HCT116 (cell line): ENCODE results near the gene ZNF619. TPM values are rescaled to one million over a fixed set of nuclear protein-coding genes. Genes with fewer than 3 reads are reported as not detected.
A peak's percentile ranks its signal among the peaks of the same experiment; 100 is the strongest.

ENCODE experiments used
- ATAC-seq: fragments of 200-7000 bp; cut with Tn5 transposase; 2 replicates; pipeline ENCODE4 v1.9.1; 2020; ENCODE audit warnings: mild to moderate bottlenecking, moderate library complexity
- BruUV-seq: library from RNA; stranded (reverse); fragments of 400-500 nt; replicated peaks from 2 replicates; lab custom pipeline; 2021; lab: Mats Ljungman, UMichigan
- CTCF ChIA-PET: fragments of 300-600 bp; sonication (Branson Sonifier 250); formaldehyde crosslinking; loops from one replicate; lab custom pipeline; 2021; ENCODE audit warnings: antibody characterized with exemption; lab: Charles Lee
- POLR2A ChIA-PET: fragments of 300-600, 350-600 bp; sonication (Branson Sonifier 250); formaldehyde crosslinking; loops from one replicate; lab custom pipeline; 2021; ENCODE audit warnings: antibody characterized with exemption; lab: Charles Lee
- RAD21 ChIA-PET, 2 experiments: fragments of 300-600 bp; sonication (Branson Sonifier 250); formaldehyde crosslinking; loops; one replicate each; lab custom pipeline; 2023; ENCODE audit warnings: low total read pairs in 2 of 2; ENCODE audit not compliant: uncharacterized antibody in 2 of 2, unreplicated experiment in 2 of 2, low non-redundant PET in 1 of 2; lab: Charles Lee
- DNase-seq: peaks from one replicate; pipeline ENCODE4 v3.0.0-alpha.2; 2010; ENCODE audit warnings: low read depth, low spot score
- H2AFZ ChIP-seq: fragments of 200-600 bp; shearing (Covaris generic), sonication (generic); 2 replicates; pipeline ENCODE4 v1.6.1; 2017; ENCODE audit warnings: low read depth, mixed run types, mixed read lengths, antibody characterized with exemption, low read length; ENCODE audit not compliant: poor library complexity, severe bottlenecking
- H3K27ac ChIP-seq: 2 replicates; pipeline ENCODE4 v1.5.1; 2012; ENCODE audit warnings: low read depth, low read length
- H3K27me3 ChIP-seq: fragments of 200-600 bp; sonication (generic); 2 replicates; pipeline ENCODE4 v1.6.1; 2016; ENCODE audit warnings: mixed run types, low read length, mixed read lengths; ENCODE audit not compliant: insufficient read depth
- H3K36me3 ChIP-seq, 2 experiments: fragments of 200-500 bp in 1 of 2; fragments of 200-600 bp in 1 of 2; sonication (Bioruptor generic) in 1 of 2; sonication (generic) in 1 of 2; 2 replicates each; pipeline versions ENCODE4 v1.5.1 to v1.6.1; 2014 to 2016; ENCODE audit warnings: low read length in 2 of 2, inconsistent platforms in 1 of 2, mixed read lengths in 1 of 2, mixed run types in 1 of 2; ENCODE audit not compliant: insufficient read depth in 2 of 2, control insufficient read depth in 1 of 2
- H3K4me1 ChIP-seq, 2 experiments: fragments of 200-600 bp in 1 of 2; sonication (generic) in 1 of 2; 2 replicates each; pipeline versions ENCODE4 v1.5.1 to v1.6.1; 2012 to 2017; ENCODE audit warnings: low read length in 2 of 2, inconsistent platforms in 1 of 2, mild to moderate bottlenecking in 1 of 2, mixed read lengths in 1 of 2, mixed run types in 1 of 2, moderate library complexity in 1 of 2; ENCODE audit not compliant: insufficient read depth in 2 of 2, control insufficient read depth in 1 of 2
- H3K4me2 ChIP-seq: fragments of 200-600 bp; sonication (generic); 2 replicates; pipeline ENCODE4 v1.6.1; 2017; ENCODE audit warnings: mixed run types, low read length, mixed read lengths
- H3K4me3 ChIP-seq, 2 experiments: fragments of 200-600 bp in 1 of 2; sonication (generic) in 1 of 2; replicated peaks in 1 of 2; 2 replicates each; pipeline ENCODE4 v1.5.1; 2011 to 2016; ENCODE audit warnings: low read length in 2 of 2, control low read depth in 1 of 2, low read depth in 1 of 2, mild to moderate bottlenecking in 1 of 2, mixed read lengths in 1 of 2, mixed run types in 1 of 2
- H3K79me2 ChIP-seq: fragments of 200-600 bp; sonication (generic); 2 replicates; pipeline ENCODE4 v1.6.1; 2017; ENCODE audit warnings: mild to moderate bottlenecking, mixed run types, low read length, moderate library complexity, mixed read lengths; ENCODE audit not compliant: insufficient read depth
- H3K9ac ChIP-seq: fragments of 200-600 bp; sonication (generic); 2 replicates; pipeline ENCODE4 v1.6.1; 2016; ENCODE audit warnings: low read length, mixed read lengths
- H3K9me2 ChIP-seq: fragments of 200-600 bp; sonication (generic), shearing (Covaris generic); 2 replicates; pipeline ENCODE4 v1.6.1; 2017; ENCODE audit warnings: mixed run types, mild to moderate bottlenecking, moderate library complexity; ENCODE audit not compliant: insufficient read depth
- H3K9me3 ChIP-seq, 2 experiments: fragments of 200-500 bp in 1 of 2; fragments of 200-600 bp in 1 of 2; sonication (Bioruptor generic) in 1 of 2; sonication (generic) in 1 of 2; 2 replicates each; pipeline ENCODE4 v1.6.1; 2014 to 2017; ENCODE audit warnings: low read length in 2 of 2, mixed read lengths in 2 of 2, inconsistent platforms in 1 of 2, low read depth in 1 of 2, mild to moderate bottlenecking in 1 of 2, mixed run types in 1 of 2, moderate library complexity in 1 of 2; ENCODE audit not compliant: control insufficient read depth in 1 of 2, insufficient read depth in 1 of 2
- H4K20me1 ChIP-seq: fragments of 200-600 bp; sonication (generic), shearing (Covaris generic); 2 replicates; pipeline ENCODE4 v1.6.1; 2017; ENCODE audit warnings: mixed run types, mild to moderate bottlenecking, moderate library complexity; ENCODE audit not compliant: insufficient read depth
- CEBPB ChIP-seq: IDR thresholded peaks from 2 replicates; pipeline ENCODE4 v1.6.1; 2012; ENCODE audit warnings: low read depth
- EZH2 ChIP-seq: fragments of 200-600 bp; sonication (generic); IDR thresholded peaks from 2 replicates; pipeline ENCODE4 v1.6.1; 2017; ENCODE audit warnings: antibody characterized with exemption, mixed run types
- EZH2phosphoT487 ChIP-seq: fragments of 200-600 bp; IDR thresholded peaks from 2 replicates; pipeline ENCODE4 v1.6.1; 2018; ENCODE audit warnings: antibody characterized with exemption, borderline replicate concordance
- POLR2AphosphoS5 ChIP-seq: IDR thresholded peaks from 2 replicates; pipeline ENCODE4 v1.6.1; 2011; ENCODE audit warnings: mild to moderate bottlenecking, low read depth, low read length, moderate library complexity
- RAD21 ChIP-seq: IDR thresholded peaks from 2 replicates; pipeline ENCODE4 v1.6.1; 2012; ENCODE audit warnings: low read depth, mild to moderate bottlenecking
- SIN3A ChIP-seq: IDR thresholded peaks from 2 replicates; pipeline ENCODE4 v1.6.1; 2012; ENCODE audit warnings: low read depth
- SP1 ChIP-seq: IDR thresholded peaks from 2 replicates; pipeline ENCODE4 v1.6.1; 2012; ENCODE audit warnings: low read depth
- SRF ChIP-seq: IDR thresholded peaks from 2 replicates; pipeline ENCODE4 v1.6.1; 2012; ENCODE audit warnings: low read depth
- YY1 ChIP-seq: IDR thresholded peaks from 2 replicates; pipeline ENCODE4 v1.6.1; 2011; ENCODE audit warnings: low read length, low read depth, moderate library complexity, mild to moderate bottlenecking; ENCODE audit not compliant: insufficient replicate concordance; ENCODE audit errors: extremely low read depth
- ZFX ChIP-seq: fragments of 450-650 bp; IDR thresholded peaks from 2 replicates; pipeline ENCODE4 v1.6.1; 2017
- ZNF274 ChIP-seq: fragments of 200-500 bp; sonication (Bioruptor generic); IDR thresholded peaks from 2 replicates; pipeline ENCODE4 v1.6.1; 2014; ENCODE audit warnings: mild to moderate bottlenecking, low read depth, low read length, inconsistent platforms
- intact Hi-C: fragments of 100-400 bp; cut with micrococcal nuclease; formaldehyde crosslinking; loops from 2 replicates; pipeline ENCODE4 v1.10.0; 2022
- total RNA-seq: library from RNA; stranded (reverse); gene quantifications from one replicate; pipeline ENCODE4 v1.2.1, GENCODE V29; 2021; ENCODE audit not compliant: unreplicated experiment
- TF ChIP-seq, protein P1 (sequence below): IDR thresholded peaks from 2 replicates; pipeline ENCODE4 v1.6.1; 2011; ENCODE audit warnings: mild to moderate bottlenecking, low read length, moderate library complexity; ENCODE audit not compliant: insufficient replicate concordance; ENCODE audit errors: extremely low read depth
- TF ChIP-seq, protein P2 (sequence below): IDR thresholded peaks from 2 replicates; pipeline ENCODE4 v1.6.1; 2012
- TF ChIP-seq, protein P3 (sequence below): IDR thresholded peaks from 2 replicates; pipeline ENCODE4 v1.6.1; 2012; ENCODE audit warnings: low read depth

Gene ZNF619
- total RNA-seq, 1 experiment from 2014 or later: 7.3 TPM

DNA sequence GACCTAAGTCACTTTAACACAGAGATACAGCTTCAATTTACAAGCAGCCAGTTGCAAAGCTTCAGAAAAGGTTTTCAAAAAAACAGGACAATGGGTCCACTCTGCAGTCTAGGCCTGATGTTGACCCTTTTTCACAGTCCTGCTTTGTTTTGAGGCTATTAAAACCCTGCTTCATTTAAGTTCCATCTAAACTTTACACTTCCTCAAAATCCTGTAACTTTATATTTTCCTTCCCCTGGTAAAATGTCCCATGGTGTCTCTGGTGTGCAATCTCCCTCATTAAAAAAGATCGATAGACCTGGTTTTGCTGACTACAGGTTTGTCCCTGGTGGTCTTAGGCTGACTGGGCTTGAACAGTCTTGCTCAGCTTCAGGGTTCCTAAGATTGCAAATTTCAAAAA is 24.9 kb upstream of the ZNF619 start:
- H3K27me3 ChIP-seq: no peaks in the 10 kb centered on the region
- peaks cover 8% of the 10 kb centered on the region for H3K79me2 ChIP-seq
- ATAC-seq: no peak
- no TSS peak for BruUV-seq
- RAD21 ChIA-PET: no interaction called here
- no peak overlapping the region for H2AFZ ChIP-seq
- peak overlapping the region; percentile 66 for H3K9ac ChIP-seq
- H4K20me1 ChIP-seq: no peaks in the 10 kb centered on the region
- no peaks in the 10 kb centered on the region for H3K9me3 ChIP-seq
- H3K9me2 ChIP-seq: no peaks in the 10 kb centered on the region
- H3K4me1 ChIP-seq: peaks cover 8 to 20% of the 10 kb centered on the region in 2 experiments; a peak in 3 of 4 replicates
- peak overlapping the region; percentile 78 to 83 for H3K4me3 ChIP-seq
- TF ChIP-seq SP1 (no peak), CEBPB (no peak), ZNF274 (no peak), RAD21 (no peak), SIN3A (no peak), EZH2phosphoT487 (no peak), SRF (no peak), YY1 (no peak), ZFX (no peak), EZH2 (no peak), POLR2AphosphoS5 (no peak)
- TF ChIP-seq, protein P1, sequence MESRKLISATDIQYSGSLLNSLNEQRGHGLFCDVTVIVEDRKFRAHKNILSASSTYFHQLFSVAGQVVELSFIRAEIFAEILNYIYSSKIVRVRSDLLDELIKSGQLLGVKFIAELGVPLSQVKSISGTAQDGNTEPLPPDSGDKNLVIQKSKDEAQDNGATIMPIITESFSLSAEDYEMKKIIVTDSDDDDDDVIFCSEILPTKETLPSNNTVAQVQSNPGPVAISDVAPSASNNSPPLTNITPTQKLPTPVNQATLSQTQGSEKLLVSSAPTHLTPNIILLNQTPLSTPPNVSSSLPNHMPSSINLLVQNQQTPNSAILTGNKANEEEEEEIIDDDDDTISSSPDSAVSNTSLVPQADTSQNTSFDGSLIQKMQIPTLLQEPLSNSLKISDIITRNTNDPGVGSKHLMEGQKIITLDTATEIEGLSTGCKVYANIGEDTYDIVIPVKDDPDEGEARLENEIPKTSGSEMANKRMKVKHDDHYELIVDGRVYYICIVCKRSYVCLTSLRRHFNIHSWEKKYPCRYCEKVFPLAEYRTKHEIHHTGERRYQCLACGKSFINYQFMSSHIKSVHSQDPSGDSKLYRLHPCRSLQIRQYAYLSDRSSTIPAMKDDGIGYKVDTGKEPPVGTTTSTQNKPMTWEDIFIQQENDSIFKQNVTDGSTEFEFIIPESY: no peak
- TF ChIP-seq, protein P2, sequence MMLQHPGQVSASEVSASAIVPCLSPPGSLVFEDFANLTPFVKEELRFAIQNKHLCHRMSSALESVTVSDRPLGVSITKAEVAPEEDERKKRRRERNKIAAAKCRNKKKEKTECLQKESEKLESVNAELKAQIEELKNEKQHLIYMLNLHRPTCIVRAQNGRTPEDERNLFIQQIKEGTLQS: no peak
- TF ChIP-seq, protein P3, sequence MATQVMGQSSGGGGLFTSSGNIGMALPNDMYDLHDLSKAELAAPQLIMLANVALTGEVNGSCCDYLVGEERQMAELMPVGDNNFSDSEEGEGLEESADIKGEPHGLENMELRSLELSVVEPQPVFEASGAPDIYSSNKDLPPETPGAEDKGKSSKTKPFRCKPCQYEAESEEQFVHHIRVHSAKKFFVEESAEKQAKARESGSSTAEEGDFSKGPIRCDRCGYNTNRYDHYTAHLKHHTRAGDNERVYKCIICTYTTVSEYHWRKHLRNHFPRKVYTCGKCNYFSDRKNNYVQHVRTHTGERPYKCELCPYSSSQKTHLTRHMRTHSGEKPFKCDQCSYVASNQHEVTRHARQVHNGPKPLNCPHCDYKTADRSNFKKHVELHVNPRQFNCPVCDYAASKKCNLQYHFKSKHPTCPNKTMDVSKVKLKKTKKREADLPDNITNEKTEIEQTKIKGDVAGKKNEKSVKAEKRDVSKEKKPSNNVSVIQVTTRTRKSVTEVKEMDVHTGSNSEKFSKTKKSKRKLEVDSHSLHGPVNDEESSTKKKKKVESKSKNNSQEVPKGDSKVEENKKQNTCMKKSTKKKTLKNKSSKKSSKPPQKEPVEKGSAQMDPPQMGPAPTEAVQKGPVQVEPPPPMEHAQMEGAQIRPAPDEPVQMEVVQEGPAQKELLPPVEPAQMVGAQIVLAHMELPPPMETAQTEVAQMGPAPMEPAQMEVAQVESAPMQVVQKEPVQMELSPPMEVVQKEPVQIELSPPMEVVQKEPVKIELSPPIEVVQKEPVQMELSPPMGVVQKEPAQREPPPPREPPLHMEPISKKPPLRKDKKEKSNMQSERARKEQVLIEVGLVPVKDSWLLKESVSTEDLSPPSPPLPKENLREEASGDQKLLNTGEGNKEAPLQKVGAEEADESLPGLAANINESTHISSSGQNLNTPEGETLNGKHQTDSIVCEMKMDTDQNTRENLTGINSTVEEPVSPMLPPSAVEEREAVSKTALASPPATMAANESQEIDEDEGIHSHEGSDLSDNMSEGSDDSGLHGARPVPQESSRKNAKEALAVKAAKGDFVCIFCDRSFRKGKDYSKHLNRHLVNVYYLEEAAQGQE: no peak
- H3K36me3 ChIP-seq: no peaks in the 10 kb centered on the region
- no peak for DNase-seq
- intact Hi-C loops: no loop called here
- no peak overlapping the region for H3K27ac ChIP-seq
- peak overlapping the region; percentile 94 for H3K4me2 ChIP-seq
- POLR2A ChIA-PET: no interaction called here
- CTCF ChIA-PET: no interaction called here
